GM10266 (cell line): ENCODE results near the gene POLN.

Source experiments
- DNase-seq: peaks from one replicate; pipeline ENCODE4 v3.0.0; 2012; ENCODE audit errors: extremely low spot score
- TF ChIP-seq, protein P1 (sequence below): IDR thresholded peaks from 2 replicates; pipeline ENCODE4 v1.5.1; 2012; ENCODE audit warnings: mild to moderate bottlenecking, low read depth; ENCODE audit not compliant: control insufficient read depth, insufficient read depth; ENCODE audit errors: missing control alignments

POLN gene

DNA sequence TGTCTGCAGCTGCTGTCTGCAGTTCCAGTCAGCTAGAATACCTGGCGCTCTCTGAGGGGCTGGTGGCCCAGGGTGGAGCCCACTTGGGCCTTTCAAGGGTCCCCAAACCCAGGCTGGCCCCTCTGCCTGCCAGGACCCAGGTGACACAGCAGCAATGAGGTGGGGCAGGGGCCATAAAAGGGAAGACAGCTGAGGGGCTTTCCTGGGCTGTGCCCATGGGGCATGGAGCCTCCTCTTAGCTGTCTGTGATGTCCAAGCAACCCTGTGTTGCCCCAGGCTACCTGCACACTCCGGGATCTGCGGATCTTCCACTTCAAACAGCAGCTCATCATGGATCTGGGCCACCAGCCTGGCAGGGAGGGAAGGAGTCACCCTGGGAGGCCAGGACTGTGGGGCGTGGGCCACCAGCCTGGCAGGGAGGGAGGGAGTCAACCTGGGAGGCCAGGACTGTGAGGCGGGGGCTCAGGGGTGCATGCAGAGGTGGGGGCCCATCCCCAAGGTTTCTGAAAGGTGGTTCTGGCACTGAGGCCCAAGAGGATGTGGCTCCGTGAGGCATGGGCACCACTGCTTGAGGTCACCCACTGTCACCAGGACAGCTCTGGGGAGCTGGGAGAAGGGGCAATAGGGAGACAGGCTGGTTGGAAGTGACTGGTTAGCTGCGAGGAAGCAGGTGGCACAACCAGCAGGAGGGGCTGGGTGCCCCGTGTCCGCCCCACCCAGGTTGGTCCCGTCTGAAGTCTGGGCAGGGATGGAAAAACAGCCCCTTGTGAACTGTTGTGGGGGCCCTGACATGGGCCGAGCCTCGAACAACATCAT lies 166.5 kb downstream of the POLN start:
- TF ChIP-seq, protein P1, sequence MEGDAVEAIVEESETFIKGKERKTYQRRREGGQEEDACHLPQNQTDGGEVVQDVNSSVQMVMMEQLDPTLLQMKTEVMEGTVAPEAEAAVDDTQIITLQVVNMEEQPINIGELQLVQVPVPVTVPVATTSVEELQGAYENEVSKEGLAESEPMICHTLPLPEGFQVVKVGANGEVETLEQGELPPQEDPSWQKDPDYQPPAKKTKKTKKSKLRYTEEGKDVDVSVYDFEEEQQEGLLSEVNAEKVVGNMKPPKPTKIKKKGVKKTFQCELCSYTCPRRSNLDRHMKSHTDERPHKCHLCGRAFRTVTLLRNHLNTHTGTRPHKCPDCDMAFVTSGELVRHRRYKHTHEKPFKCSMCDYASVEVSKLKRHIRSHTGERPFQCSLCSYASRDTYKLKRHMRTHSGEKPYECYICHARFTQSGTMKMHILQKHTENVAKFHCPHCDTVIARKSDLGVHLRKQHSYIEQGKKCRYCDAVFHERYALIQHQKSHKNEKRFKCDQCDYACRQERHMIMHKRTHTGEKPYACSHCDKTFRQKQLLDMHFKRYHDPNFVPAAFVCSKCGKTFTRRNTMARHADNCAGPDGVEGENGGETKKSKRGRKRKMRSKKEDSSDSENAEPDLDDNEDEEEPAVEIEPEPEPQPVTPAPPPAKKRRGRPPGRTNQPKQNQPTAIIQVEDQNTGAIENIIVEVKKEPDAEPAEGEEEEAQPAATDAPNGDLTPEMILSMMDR, result no peak
- DNase-seq, result no peak

DNA sequence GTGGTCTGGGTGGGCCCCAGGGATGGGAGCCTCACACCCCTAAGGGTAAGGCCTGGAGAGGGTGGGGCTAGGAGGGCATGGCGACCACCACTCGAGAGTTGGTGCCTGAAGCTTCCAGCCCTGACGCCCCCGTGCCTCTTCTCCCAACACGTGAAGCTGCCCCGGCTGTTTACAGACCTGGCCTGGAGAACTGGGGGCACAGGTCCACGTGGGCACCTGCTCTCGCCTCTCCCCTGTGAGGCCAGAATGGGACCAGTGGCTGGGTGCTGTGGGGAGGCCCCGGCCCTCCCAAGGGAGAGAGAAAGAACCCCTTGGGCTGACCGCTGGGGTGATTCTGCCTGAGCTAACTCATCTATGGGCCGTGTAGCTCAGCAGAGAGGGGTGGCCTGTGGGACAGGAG lies 167.3 kb downstream of the POLN start:
- no peak for DNase-seq

DNA sequence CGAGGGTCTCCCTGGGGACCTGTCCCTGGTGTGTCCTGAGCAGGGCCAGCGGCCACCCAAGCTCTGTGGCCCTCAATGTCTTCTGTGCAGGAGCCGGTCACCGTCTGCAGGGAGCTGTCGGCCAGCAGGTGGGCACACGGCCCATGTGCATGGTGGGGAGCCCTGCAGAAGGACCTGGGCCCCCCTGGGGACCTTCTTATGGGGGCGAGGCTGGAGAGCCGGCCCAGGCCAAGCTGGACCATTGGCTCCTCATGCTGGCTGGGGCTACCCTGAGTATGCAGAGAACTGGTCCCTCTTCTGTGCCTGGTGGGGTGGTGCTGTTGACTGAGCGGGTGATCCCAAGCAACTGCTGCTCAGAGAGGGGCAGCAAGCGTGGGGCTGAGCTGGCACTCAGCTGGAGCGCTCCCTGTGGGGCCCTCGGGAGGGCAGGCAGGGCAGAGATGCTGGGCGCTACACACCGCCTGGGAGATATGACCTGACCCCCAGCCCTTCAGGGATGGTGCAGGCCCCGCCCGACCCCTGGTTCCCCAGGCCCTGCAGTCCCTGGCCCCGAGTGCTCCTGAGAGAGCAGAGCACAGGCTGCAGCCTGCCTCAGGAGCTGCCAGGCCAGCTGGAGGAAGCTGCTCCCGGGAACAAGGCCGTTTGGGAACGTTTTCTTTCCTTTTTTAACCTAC lies 168.0 kb downstream of the POLN start:
- no peak for DNase-seq
- TF ChIP-seq, protein P1, result no peak

More for the DNA sequence above, 167.3 kb downstream of the POLN start:
- TF ChIP-seq, protein P1, result no peak

DNA sequence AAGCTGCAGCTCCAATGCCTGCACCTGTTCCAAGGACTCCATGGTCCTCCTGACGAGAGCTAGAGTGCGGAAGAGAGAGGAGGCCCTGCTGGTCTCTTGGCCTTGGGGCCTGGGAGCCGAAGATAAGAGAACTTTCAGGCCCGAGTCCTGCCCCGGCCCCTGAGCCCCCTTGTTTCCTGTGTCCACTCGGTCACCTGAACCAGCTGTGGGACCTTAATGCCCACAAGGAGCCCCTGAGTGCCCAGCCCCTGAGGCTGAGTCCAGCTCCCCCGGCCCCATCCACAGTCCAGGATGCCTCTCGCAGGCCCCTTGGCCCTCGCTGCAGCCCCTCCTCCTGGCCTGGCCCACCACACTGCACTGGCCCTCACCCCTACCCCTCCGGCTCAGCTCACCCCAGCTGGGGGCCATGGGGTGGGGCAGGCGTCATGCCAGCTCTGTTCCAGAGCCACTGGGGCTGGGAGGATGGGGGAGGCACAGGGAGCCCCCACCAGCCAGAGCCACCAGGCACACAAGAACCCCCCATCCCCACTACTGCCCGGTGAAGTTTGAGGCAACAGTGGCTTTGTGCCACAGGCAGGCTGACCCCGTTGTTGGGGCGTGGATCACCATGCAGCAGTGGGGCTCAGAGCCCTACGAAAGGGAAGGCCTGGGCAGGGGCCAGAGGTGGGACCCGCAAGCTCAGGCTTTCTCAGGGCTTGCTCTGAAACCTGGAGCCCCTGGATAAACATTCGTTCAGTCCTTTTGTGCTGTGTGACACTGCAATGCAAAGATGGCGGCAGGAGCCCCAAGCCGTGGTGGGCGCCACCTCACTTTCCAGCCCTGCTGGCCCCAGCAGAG lies 168.7 kb downstream of the POLN start:
- TF ChIP-seq, protein P1, result no peak

DNA sequence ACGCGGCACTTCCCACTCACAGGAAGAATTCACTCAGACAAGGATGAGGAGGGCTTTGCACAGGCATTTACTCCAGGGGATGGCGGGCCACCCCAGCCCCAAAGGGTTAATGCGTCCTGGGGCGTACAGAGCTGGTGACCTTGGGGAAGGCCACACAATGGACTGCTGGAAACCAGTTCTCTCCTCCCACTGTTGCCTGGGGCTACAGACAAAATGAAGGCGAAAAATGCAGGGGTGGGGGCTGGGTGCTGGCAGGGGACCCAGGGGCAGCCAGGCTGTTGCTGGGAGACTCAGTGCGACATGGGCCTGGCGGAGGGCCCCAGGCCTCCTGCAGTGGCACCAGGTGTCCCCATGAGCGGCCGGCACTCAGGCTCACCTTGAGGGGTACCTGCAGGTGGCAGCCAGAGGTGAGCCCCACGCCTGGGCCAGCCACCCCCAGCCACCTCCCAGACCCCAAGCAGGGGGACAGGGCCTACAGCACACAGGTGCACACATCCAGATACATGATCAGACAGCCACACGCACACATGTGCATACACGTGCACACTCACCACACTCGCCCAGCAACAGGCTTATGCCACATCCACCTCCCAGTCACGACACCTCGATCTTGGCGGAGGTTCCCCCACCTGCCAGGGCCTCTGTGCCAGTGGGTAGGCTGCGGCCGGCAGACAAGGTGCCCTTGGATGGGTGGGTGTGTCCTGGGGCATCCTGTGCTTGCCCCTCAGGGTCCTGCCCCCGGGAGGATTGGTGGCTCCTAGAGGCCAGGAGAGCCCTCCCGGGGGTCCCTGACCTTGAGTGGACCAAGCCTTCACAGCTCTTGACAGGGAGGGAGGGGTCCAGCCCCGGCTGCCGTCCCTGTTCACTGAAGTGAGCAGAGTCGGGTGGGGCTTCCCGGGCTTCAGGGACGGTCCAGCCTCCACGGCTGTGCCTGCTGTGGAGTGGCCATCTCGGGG lies 169.7 kb downstream of the POLN start:
- DNase-seq, result no peak
- TF ChIP-seq, protein P1, result no peak

More for the DNA sequence above, 168.7 kb downstream of the POLN start:
- no peak for DNase-seq

DNA sequence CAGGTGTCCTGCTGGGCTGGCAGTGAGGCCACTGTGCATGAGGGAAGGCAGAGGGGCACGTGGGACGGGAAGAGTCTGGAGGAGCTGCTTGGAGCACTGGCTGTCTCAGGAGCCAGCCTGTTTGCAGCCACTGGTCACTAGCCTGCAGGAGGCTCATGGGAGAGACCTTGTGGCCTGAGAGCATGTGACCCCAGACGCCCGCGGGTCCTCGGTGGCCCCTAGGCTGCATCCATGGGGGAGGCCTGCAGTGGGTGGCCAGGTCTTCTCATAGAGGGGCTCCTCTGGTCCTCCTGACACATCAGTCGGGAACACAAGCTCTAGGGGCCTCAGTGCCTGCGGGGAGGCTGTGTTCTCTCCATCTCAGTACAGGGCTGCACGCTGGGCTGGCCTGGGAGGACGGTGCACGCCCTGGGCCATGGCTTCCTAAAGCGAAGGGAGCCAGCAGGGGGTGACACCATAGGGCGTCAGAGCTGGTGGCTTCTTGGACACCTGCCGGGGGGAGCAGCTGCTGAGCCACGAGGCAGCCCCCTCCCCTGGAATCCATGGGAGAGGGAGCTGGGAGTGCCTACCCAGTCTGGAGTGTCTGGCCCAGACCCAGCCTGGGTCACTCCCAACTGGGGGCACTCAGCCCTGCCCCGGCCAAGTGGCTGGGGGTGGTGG lies 170.5 kb downstream of the POLN start:
- TF ChIP-seq, protein P1, result no peak
- DNase-seq, result no peak
